NCI-H748 treated with DMSO at 0.1 percent for 48 hours (cell line): ENCODE data around the gene EMC1.
"Not testable (repeated sequence)": the region's sequence is repeated elsewhere in the genome, so short reads cannot be mapped to it uniquely, and the experiment has no call there.

Experiments
- DNase-seq: peaks from one replicate; lab custom pipeline; 2025; lab: John Stamatoyannopoulos, UW

The EMC1 gene

GRCh38 chr1:19190468-19190867 is 60.9 kb downstream of the EMC1 start:
- no peak for DNase-seq

- no peak for DNase-seq
Measured at GRCh38 chr1:19189270-19189669, 62.1 kb downstream of the EMC1 start.

GRCh38 chr1:19187852-19188251 is 63.5 kb downstream of the EMC1 start:
- no peak for DNase-seq

DNA sequence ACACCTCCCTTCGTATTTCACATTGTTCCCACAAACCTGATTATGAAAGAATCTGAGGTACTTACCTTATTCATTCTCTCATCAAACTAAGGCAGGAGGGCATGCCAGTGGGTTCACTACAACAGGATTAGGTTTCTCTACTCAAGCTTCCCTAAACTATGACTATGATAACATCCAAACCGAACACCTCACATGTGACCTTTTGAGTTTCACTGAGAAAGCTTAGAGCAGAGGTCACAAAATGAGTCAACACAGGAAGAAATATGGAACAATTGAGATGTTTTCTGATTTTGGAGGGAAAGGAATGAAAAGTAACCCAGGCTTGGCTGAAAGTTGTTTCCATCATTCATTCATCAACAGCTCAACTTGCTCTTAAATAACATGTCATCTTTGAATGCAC is 65.3 kb downstream of the EMC1 start:
- no peak for DNase-seq

DNA sequence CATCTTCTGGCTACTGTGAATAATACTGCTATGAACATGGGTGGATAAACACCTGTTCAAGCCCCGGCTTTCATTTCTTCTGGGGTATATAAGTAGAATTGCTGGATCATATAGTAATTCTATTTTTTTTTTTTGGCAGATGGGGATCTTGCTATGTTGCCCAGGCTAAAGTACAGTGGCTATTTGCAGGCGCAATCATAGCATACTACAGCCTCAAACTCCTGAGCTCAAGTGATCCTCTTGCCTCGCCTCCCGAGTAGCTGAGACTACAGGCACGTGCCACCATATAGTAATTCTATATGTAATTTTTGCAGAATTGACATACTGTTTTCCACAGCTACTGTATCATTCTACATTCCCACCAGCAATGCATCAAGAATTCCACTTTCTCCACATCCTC is 69.1 kb downstream of the EMC1 start:
- no peak for DNase-seq

DNA sequence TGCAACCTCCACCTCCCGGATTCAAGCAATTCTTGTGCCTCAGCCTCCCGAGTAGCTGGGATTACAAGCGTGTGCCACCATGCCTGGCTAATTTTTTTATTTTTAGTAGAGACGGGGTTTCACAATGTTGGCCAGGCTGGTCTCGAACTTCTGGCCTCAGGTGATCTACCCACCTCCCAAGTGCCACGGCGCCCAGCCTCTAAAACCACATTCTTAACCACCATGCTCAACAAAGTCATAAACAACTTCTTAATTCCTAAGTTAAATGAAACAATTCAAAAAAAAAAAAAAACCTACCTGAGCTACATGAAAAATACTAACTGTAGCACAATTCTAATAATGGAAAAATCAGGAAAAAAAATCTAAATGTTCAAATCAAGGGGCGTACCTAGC is 71.1 kb downstream of the EMC1 start:
- DNase-seq: not testable (repeated sequence)

DNA sequence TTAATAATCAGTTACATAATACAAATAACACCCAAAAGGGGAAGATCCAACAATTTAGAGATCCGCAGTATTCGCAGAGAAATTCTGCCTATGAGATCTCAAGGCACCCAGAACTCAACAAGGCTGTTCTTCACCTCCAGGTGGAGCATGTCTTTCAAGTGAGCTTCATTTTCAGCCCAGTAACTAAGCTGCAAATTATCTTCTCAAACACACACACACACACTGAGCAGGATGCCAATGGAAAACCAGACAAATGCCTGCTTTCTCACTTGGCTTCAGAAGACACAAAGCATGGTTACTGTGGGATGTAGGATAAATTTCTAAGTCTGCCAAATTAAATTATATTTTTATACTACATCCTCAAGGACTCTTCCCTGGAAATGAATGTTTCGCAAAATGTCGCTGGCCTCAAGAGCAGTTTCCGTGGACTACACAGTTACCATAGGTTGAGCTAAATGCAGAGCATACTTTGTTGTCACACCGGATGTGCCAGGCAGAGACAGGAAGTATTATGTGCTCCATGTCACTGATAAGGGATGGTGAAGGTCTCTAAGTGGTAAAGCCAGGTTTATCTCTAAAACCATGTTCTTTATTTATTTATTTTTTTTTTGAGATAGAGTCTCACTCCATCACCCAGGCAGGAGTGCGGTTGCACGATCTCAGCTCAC is 71.6 kb downstream of the EMC1 start:
- DNase-seq: no peak

GRCh38 chr1:19178734-19179398 is 72.5 kb downstream of the EMC1 start:
- DNase-seq: no peak

GRCh38 chr1:19177811-19178210 is 73.5 kb downstream of the EMC1 start:
- DNase-seq: no peak

GRCh38 chr1:19169642-19170041 is 81.7 kb downstream of the EMC1 start:
- no peak for DNase-seq

DNA sequence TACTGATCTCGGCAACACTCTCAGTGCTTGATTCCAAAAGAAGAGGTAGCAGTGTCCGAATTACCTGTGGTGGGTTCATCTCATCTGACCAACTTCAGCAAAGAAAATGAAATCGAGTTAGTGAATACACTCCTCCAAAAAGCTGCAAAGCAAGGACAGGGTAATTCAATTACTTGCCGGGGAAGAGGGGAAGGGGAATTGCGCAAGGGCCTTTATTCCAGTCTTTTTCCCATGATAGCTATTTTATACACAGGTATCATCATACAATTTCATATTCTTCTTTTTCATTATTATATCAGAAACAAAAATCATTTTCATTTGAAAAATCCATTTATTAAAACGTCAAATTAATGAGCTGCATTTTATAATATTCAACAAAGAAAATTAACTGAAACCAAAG is 84.2 kb downstream of the EMC1 start:
- DNase-seq: no peak

- DNase-seq: no peak
Measured at GRCh38 chr1:19166066-19166465, 85.3 kb downstream of the EMC1 start.
